Liver (tissue), 9 donors: Measurements from ENCODE around the gene LPAR4. TPM values are rescaled to one million over a fixed set of nuclear protein-coding genes. Genes with fewer than 3 reads are reported as not detected.

Source experiments
- DNase-seq: peaks from one replicate; pipeline ENCODE4 v3.0.0-alpha.2; 2017; ENCODE audit warnings: low spot score
- H3K27ac ChIP-seq, 2 donors: one replicate each; pipeline ENCODE4 v1.7.0; 2013; ENCODE audit warnings: inconsistent platforms in 2 of 2, low read length in 2 of 2, control low read depth in 1 of 2, low read depth in 1 of 2, mild to moderate bottlenecking in 1 of 2
- H3K27me3 ChIP-seq, 4 donors: one replicate each; pipeline versions ENCODE4 v1.6.1 to v1.7.0; 2013; ENCODE audit warnings: low read length in 3 of 4, inconsistent platforms in 1 of 4, mild to moderate bottlenecking in 1 of 4, moderate library complexity in 1 of 4; ENCODE audit not compliant: control insufficient read depth in 4 of 4, insufficient read depth in 4 of 4
- H3K36me3 ChIP-seq, 4 donors: one replicate each; pipeline versions ENCODE4 v1.6.1 to v1.7.0; 2013; ENCODE audit warnings: low read length in 3 of 4, mild to moderate bottlenecking in 3 of 4, low read depth in 1 of 4, moderate library complexity in 1 of 4; ENCODE audit not compliant: control insufficient read depth in 4 of 4, insufficient read depth in 3 of 4
- H3K4me1 ChIP-seq, 4 donors: one replicate each; pipeline versions ENCODE4 v1.6.1 to v1.7.0; 2013; ENCODE audit warnings: low read length in 3 of 4, mild to moderate bottlenecking in 3 of 4, moderate library complexity in 1 of 4; ENCODE audit not compliant: control insufficient read depth in 4 of 4, insufficient read depth in 4 of 4
- H3K4me3 ChIP-seq, 3 donors: one replicate each; pipeline versions ENCODE4 v1.6.1 to v1.7.0; 2013; ENCODE audit warnings: low read length in 3 of 3, control low read depth in 1 of 3, low read depth in 1 of 3, mild to moderate bottlenecking in 1 of 3
- H3K9ac ChIP-seq, 2 donors: one replicate each; pipeline ENCODE4 v1.7.0; 2013; ENCODE audit warnings: low read length in 2 of 2, mild to moderate bottlenecking in 2 of 2, moderate library complexity in 2 of 2, control low read depth in 1 of 2, low read depth in 1 of 2
- H3K9me3 ChIP-seq, 4 donors: one replicate each; pipeline versions ENCODE4 v1.6.1 to v1.7.0; 2013; ENCODE audit warnings: low read length in 3 of 4; ENCODE audit not compliant: control insufficient read depth in 4 of 4
- FOXA1 ChIP-seq: IDR thresholded peaks from 2 replicates; pipeline ENCODE4 v1.6.1; 2016; ENCODE audit warnings: antibody characterized with exemption
- FOXA2 ChIP-seq: IDR thresholded peaks from 2 replicates; pipeline ENCODE4 v1.6.1; 2016; ENCODE audit warnings: antibody characterized with exemption
- GABPA ChIP-seq, 2 donors: IDR thresholded peaks in 1 of 2; conservative IDR thresholded peaks in 1 of 2; 2 replicates each; pipeline ENCODE4 v1.6.1; 2016; ENCODE audit warnings: antibody characterized with exemption in 2 of 2, mild to moderate bottlenecking in 1 of 2, moderate library complexity in 1 of 2
- HNF4A ChIP-seq, 2 donors: conservative IDR thresholded peaks; 2 replicates each; pipeline ENCODE4 v1.6.1; 2016; ENCODE audit warnings: antibody characterized with exemption in 2 of 2, mild to moderate bottlenecking in 2 of 2
- HNF4G ChIP-seq: IDR thresholded peaks from 2 replicates; pipeline ENCODE4 v1.6.1; 2016; ENCODE audit warnings: antibody characterized with exemption
- JUND ChIP-seq, 2 donors: IDR thresholded peaks; 2 replicates each; pipeline ENCODE4 v1.6.1; 2016; ENCODE audit warnings: antibody characterized with exemption in 2 of 2
- MAX ChIP-seq: IDR thresholded peaks from 2 replicates; pipeline ENCODE4 v1.6.1; 2016; ENCODE audit warnings: antibody characterized with exemption
- NR2F2 ChIP-seq: IDR thresholded peaks from 2 replicates; pipeline ENCODE4 v1.6.1; 2016; ENCODE audit warnings: antibody characterized with exemption
- RAD21 ChIP-seq, 2 donors: IDR thresholded peaks; 2 replicates each; pipeline ENCODE4 v1.6.1; 2016; ENCODE audit warnings: antibody characterized with exemption in 2 of 2, mild to moderate bottlenecking in 2 of 2
- REST ChIP-seq: IDR thresholded peaks from 2 replicates; pipeline ENCODE4 v1.6.1; 2016; ENCODE audit warnings: antibody characterized with exemption, mild to moderate bottlenecking
- RXRA ChIP-seq, 2 donors: IDR thresholded peaks; 2 replicates each; pipeline ENCODE4 v1.6.1; 2017 to 2018; ENCODE audit warnings: antibody characterized with exemption in 2 of 2, mild to moderate bottlenecking in 1 of 2
- SP1 ChIP-seq: IDR thresholded peaks from 2 replicates; pipeline ENCODE4 v1.6.1; 2018; ENCODE audit warnings: antibody characterized with exemption, mild to moderate bottlenecking
- TAF1 ChIP-seq: conservative IDR thresholded peaks from 2 replicates; pipeline ENCODE4 v1.6.1; 2016; ENCODE audit warnings: antibody characterized with exemption, mild to moderate bottlenecking
- polyA plus RNA-seq, 2 donors: library from polyadenylated mRNA; stranded (reverse) in 1 of 2; unstranded in 1 of 2; fragments of 200-250 nt in 1 of 2; fragments of >200 nt in 1 of 2; fragmentation: Nextera tagmentation in 1 of 2; extraction: Ambion mirVana in 1 of 2; gene quantifications; one replicate each; pipeline versions ENCODE4 v1.2.1 to v1.2.3, GENCODE V29; 2013 to 2015
- total RNA-seq, 2 donors: library from RNA; depleted of rRNA; stranded (reverse); fragments of >200 nt; gene quantifications; one replicate each; pipeline ENCODE4 v1.2.3, GENCODE V29; 2014
- TF ChIP-seq, protein P1 (sequence below): IDR thresholded peaks from 2 replicates; pipeline ENCODE4 v1.6.1; 2016; ENCODE audit warnings: antibody characterized with exemption
- TF ChIP-seq, protein P2 (sequence below): fragments of 150-350 bp; IDR thresholded peaks from 2 replicates; pipeline ENCODE4 v1.5.1; 2017; ENCODE audit warnings: improper control_type of control experiment, low read depth, low read length; ENCODE audit not compliant: missing input control
- TF ChIP-seq, protein P3 (sequence below): IDR thresholded peaks from 2 replicates; pipeline ENCODE4 v1.6.1; 2016; ENCODE audit warnings: antibody characterized with exemption
- donor health status: healthy.
- donor health status: healthy.
- donor health status: healthy.
- donor health status: healthy.
- donor health status: healthy.

Gene LPAR4
- total and polyA plus RNA-seq, 4 donors, result 0.33 TPM; not detected in 3

DNA sequence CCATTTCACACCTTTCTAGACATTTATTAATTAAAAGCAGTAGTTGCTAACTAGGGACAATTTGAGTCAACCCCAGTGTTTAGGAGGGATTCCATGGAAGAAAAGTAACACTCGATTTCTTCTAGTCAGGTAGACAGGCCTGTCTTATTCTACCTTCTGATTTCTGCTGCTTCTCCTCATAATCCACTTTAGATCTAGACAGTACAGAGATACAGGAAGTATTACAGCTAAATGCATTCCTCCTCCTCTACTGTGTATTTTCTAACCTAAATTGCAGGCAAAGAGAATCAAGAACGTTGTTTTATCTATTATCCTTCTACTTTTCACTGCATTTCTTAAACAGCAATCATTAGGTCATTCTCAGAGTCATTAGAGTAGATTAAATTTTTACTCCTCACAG, 52.6 kb downstream of the LPAR4 start (continued):
- TF ChIP-seq REST, result no peak
- TF ChIP-seq FOXA1, result no peak

DNA sequence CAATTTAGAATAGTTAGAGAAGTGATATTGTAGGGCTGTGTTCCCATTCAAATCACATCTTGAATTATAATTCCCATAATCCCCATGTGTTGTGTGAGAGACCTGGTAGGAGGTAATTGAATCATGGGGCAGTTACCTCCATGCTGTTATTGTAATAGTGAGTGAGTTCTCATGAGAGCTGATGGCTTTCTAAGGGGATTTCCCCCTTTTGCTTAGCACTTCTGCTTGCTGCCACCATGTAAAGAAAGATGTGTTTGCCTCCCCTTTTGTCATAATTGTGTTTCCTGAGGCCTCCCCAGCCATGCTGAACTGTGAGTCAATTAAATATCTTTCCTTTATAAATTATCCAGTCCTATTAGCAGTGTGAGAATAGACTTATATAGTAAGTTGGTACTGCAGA, 53.2 kb downstream of the LPAR4 start:
- TF ChIP-seq RXRA (IDR thresholded peaks at IDR 0.05), result no peak
- TF ChIP-seq HNF4A (conservative IDR thresholded peaks at IDR 0.05), result no peak
- no peak for TF ChIP-seq MAX
- TF ChIP-seq HNF4G, result no peak
- TF ChIP-seq REST, result no peak
- no peak for TF ChIP-seq RAD21 (IDR thresholded peaks at IDR 0.05)
- TF ChIP-seq JUND (IDR thresholded peaks at IDR 0.05), result no peak
- TF ChIP-seq, protein P1, sequence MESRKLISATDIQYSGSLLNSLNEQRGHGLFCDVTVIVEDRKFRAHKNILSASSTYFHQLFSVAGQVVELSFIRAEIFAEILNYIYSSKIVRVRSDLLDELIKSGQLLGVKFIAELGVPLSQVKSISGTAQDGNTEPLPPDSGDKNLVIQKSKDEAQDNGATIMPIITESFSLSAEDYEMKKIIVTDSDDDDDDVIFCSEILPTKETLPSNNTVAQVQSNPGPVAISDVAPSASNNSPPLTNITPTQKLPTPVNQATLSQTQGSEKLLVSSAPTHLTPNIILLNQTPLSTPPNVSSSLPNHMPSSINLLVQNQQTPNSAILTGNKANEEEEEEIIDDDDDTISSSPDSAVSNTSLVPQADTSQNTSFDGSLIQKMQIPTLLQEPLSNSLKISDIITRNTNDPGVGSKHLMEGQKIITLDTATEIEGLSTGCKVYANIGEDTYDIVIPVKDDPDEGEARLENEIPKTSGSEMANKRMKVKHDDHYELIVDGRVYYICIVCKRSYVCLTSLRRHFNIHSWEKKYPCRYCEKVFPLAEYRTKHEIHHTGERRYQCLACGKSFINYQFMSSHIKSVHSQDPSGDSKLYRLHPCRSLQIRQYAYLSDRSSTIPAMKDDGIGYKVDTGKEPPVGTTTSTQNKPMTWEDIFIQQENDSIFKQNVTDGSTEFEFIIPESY, result no peak
- TF ChIP-seq, protein P2, sequence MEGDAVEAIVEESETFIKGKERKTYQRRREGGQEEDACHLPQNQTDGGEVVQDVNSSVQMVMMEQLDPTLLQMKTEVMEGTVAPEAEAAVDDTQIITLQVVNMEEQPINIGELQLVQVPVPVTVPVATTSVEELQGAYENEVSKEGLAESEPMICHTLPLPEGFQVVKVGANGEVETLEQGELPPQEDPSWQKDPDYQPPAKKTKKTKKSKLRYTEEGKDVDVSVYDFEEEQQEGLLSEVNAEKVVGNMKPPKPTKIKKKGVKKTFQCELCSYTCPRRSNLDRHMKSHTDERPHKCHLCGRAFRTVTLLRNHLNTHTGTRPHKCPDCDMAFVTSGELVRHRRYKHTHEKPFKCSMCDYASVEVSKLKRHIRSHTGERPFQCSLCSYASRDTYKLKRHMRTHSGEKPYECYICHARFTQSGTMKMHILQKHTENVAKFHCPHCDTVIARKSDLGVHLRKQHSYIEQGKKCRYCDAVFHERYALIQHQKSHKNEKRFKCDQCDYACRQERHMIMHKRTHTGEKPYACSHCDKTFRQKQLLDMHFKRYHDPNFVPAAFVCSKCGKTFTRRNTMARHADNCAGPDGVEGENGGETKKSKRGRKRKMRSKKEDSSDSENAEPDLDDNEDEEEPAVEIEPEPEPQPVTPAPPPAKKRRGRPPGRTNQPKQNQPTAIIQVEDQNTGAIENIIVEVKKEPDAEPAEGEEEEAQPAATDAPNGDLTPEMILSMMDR, result no peak
- TF ChIP-seq, protein P3, sequence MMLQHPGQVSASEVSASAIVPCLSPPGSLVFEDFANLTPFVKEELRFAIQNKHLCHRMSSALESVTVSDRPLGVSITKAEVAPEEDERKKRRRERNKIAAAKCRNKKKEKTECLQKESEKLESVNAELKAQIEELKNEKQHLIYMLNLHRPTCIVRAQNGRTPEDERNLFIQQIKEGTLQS, result no peak
- no peak for TF ChIP-seq SP1
- TF ChIP-seq TAF1, result no peak
- TF ChIP-seq FOXA1, result no peak
- TF ChIP-seq NR2F2, result no peak
- TF ChIP-seq FOXA2, result no peak
- TF ChIP-seq GABPA (IDR thresholded peaks at IDR 0.05 in 1 of 2, conservative IDR thresholded peaks at IDR 0.05 in 1 of 2), result no peak
- Histone ChIP-seq H3K27me3 (peaks cover 0 to 4% (median 0%) of the 10 kb centered on the region in 4 donors), H3K4me1 (no peaks in the 10 kb centered on the region), H3K27ac (no peak overlapping the region), H3K9ac (no peak overlapping the region), H3K36me3 (no peaks in the 10 kb centered on the region), H3K4me3 (no peak overlapping the region), H3K9me3 (no peaks in the 10 kb centered on the region)
- no peak for DNase-seq
